Suppressor macrophage treated with lipopolysaccharide for 1 hour (primary cell): ENCODE results near the gene AQP5.
"Not testable (repeated sequence)": the region's sequence is repeated elsewhere in the genome, so short reads cannot be mapped to it uniquely, and the experiment has no call there.

Source experiments
- DNase-seq, 3 donors: peaks; one replicate each; pipeline ENCODE4 v3.0.0-alpha.2; 2020 to 2022

AQP5 gene

DNA sequence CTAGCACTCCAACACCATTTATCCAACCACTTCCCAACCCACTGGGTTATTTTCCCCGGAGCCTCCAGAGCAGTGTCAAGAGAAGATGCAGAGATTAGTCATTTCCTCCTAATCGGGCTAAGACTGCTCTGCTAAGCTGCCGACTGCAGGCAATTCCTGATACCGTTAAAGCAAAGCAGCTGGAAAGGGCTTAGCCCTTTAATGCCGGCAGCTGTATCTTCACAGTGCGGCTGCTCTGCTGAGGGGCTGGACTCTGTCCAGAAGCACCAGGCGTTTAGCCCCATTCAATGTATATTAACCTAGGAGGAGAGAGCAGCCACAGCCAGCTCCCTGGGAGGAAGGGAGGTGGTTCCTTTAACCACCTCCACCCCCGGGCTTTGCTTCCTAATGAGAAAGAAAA, 22.2 kb downstream of the AQP5 start:
- DNase-seq = peak; percentile 76 to 81 (median 81)

DNA sequence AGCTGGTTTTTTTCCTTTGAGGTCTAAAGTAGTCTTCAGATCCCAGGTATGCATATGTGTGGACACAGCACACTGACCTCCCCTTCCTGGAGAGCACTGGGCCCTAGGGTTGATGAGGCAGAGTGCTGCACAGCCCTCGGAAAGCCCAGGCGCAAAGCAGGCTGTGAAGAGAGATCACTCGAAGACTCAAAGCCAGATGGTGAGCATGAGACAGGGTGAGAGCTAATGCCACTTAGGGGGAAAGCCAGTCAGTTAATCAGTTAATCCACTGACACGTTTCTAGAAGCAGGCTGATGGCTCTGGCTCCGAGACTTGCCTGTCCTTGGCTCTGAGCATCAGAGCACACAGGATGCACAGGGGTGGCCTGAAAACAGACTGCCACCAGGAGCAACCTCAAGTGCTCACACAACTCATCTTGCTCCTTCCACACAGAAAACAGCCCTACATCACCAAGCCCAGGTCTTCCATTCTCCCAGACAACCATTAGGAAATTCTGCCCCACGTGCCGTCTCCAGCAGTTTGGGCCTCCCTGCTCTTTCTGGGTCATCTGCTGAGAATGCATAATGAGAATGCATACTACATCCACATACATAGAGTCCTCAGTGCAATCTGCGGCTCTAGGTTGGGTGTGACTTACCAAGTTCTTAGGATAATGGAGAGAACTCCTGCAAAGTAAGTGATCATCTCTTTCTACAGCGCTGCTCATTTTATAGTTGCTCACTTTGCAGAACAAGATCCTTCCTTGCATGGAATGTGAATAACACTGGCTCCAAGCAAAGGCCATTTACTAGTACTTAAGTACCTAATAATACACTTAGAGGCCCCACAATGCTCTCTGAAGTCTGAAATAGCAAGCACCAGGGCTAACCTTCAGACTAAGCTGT, 23.0 kb downstream of the AQP5 start:
- DNase-seq = peak in 1 of 3 donors; percentile 36

DNA sequence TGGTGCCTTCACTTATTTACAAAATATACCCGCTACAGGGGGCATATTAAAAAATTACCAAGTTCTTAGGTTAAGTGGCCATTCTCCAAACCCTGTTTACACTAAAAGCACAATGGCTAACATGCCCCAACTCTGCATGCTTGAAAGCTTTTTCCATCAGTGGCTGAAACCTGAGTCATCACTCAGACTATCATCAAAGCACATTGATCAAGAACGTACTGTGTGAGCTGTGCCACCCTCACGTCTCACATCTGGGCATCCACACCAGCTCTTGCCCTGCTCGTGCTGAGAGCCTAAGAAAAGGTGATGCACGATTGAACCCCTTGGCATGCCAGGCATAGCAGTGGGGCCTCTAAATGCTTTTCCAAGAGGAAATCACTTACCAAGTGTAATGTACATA, 24.3 kb downstream of the AQP5 start:
- DNase-seq = no peak

DNA sequence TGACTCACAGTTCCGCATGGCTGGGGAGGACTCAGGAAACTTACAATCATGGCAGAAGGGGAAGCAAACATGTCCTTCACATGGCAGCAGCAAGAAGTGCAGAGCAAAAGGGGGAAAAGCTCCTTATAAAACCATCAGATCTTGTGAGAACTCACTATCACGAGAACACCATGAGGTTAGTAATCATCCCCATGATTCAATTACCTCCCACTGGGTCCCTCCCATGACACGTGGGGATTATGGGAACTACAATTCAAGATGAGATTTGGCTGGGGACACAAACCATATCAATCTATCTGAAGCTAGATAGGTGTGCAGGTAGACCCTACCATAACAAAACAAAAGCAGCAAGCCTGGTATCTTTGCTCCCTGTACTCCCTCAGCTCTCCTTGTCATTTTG, 24.8 kb downstream of the AQP5 start:
- DNase-seq = peak; percentile 41 to 54 (median 43)

DNA sequence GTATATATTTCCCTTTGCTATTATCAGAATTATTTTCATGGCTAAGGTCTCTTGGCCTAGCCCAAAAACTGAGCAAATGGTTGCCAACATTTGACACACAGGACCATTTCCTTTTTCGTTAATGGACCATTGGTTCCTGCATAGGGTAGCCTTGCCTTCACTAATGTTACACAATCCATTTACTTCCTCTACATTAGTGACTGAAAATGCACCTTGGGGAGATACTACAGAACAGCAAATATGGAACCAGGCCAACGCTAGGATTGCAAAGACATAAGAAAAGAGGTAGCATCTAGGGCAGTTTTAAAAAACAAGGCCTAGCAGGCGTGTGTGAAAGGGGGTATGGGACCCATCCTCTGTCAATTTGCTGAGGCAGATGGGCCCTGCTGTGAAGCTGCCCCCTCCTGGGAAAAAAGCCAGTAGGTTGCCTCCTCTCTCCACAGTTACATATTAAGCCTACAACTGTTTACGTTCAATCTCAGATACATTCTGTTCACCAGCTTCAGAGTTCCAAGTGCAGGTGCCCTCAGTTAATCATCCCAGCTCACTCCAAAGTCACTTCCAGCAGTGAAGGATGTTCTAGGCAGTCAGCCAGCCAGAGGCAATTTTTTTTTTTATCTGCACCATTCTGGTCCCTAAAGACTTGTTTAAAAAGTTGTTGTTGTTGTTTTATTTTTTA, 26.1 kb downstream of the AQP5 start:
- DNase-seq = peak; percentile 35 to 47 (median 37)

DNA sequence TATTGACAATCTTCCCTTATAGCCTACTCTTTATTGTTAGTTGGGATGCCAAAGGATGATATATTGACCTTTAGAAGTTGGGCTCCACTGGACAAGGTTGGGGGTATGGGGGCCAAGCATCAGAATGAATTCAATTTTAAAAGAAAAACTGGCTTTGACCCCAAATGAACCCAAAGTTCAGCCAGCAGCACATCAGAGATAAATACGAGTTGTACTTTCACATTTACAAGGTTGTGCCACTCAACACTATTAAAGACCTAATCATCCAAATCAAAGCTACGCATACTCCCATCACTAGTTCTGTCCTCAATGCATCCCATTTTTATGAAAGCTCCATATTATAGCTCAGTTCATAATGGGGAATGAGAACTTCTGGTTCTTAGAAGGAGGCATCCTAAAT, 27.7 kb downstream of the AQP5 start:
- DNase-seq = not testable (repeated sequence)

DNA sequence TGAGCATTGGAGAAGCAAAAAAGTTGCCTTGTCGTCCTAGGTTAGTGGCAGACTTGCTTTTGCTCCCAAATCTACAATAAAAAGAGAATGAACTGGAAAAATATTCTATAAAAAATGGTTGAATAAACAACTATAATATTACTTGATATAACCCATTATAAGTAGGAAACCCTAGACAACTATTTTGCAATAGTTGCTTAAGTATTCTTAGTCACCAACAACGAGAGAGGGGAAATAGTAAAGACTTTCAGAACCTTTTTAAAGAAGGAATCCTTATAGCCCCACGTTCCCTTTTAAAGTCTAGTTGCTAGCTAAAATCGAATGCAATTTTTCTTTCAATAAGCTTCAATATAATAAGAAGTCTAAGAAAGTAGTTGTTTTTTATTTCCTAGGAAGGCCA, 28.6 kb downstream of the AQP5 start:
- peak; percentile 52 to 90 (median 88) for DNase-seq

DNA sequence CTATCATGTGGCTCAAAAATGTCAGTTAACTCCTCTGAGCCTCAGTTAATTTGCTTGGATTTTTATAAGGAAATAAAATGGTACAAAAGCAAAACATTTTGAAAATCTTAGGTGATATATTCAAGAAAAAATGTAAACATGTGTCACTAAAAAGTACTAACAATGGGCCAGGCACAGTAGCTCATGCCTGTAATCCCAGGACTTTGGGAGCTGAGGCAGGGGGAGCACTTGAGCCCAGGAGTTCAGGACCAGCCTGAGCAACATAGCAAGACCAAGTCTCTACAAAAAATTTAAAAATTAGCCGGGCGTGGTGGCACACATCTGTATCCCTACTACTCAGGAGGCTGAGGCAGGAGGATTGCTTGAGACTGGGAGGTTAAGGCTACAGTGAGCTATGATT, 36.8 kb downstream of the AQP5 start:
- no peak for DNase-seq

DNA sequence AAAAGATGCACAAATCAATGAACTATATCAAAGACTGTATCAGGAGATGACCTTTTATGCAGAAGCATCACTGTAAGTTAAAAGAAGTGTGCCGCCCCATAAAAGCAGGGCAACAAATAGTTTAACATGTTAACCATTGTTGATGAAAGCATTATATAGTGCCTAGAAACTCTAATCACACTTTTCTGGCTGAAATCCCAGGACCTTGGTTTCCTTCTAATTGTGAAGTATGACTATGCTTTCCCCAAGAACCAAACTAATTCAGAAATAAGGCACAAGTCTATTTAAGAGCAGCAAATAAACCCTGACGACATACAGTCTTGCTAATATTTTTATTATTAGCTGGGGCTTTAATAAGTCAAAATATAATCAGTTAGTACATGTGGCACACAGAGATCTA, 41.9 kb downstream of the AQP5 start:
- no peak for DNase-seq

DNA sequence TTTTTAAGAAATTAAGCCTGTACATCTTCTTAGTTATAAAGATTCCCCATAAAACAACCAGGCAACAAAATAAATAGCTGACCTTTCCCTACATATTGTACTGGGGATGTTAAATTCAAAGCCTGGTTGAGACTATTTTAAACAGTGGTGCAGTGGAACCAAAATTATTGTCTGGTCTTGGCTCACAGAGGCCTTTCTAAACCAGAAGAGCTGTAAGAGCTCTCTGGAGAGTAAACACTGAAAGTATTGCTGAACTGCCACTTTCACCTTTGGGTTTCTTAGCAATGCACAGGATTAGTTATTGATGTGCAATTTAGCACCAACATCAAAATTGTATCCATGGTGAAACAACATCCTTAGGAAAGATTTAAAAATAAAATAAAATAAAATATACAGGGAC, 43.0 kb downstream of the AQP5 start:
- DNase-seq = no peak

DNA sequence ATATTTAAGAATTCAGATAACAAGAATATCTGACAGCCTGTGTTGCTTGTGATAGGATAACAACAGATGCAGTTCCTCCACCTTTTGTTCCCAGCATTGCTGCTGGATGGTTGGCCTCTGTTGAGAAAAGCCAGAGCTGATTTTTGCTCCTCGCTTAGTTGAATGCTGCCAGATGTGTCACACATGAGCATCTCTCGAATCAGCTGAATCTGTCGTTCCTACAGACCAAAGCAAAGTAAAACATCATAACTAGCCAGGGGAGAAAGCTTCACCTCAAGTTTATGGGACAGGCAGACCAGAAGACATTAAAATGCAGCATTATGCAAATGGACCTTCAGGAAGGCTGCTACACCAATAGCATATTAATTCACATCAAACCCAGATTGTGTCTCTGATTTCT, 43.5 kb downstream of the AQP5 start:
- no peak for DNase-seq

DNA sequence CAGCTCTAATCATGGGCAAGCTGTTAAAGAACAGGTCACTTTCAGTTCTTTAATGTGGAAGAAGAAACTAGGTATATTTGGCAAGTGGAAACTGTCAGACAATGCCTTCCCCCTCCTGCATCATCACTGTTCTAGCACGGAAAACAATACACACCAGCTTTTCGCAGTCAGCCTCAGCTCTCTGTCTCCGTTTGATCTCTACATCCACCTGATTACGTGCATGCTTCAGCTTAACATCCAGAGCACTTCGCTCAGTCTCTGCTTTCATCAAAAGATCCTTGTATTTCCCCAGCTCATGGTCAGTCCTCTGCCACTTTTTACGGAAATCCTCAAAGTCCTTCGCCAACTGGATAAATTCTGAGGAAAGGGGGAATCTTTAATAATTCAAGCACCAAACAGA, 44.6 kb downstream of the AQP5 start:
- DNase-seq = no peak

DNA sequence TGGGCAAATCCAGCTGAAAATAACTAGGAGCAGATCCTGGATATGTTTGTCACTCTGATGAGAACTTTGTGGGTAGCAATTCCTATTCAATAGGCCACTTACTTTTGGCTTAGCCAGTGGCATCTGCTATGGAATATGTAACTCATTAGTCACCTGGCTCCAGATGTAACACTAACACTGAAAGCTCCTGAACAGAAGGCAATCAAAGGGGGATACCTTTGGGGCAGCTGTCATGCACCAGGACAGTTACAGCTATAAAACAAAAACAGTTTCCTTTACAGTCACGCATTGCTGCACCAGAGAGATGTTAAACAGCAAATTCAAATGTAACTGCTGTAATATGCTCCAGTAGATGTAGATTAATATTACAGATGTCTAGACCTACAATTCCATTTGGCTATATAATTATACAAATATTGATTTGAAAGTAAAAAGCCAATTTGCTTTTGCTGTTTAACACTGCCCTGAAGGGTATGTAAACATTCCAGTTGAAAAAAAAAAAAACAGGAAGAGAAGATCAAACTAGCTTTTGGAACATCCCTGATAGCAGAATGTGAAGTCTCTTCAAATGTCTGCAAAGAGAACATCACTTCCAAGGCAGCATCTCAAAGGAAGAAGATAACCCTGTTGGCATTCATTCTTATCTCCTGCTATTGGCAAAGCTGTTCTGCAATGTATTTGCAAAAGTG, 45.2 kb downstream of the AQP5 start:
- DNase-seq = no peak

DNA sequence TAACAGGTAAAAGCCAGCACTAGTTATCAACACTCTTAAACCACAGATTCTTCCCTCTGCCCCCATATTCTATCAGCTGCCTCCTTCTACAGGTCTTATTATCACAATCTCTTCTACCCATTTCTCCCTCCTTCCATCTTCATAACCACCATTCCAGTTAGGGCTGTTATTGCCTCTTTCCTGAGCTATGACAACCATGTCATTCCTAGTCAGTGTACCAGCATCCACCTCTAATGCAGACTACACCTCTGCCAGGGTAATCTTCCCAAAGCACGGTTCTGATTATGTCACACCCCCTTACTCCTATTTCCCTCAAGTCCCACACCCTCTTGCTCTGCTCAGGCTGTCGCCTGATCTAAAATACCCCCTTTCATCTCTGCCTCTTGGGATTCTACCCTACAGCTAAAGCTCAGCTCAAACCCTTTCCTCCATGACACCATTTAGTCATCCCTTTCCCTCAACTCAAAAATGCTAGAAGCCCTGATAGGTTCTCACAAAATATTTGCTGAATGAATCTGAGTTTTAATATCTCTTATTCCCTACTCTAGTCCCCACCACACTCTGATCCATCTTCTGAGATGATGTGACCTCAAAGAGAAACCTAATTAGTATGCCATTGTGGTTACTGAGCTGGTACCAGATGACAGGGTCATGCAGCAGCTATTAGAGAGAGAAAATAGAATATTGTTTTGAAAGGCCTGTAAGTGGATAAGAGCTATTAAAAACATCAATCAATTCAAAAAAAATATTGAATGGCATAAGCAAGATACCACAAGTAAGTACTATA, 51.9 kb downstream of the AQP5 start:
- no peak for DNase-seq

DNA sequence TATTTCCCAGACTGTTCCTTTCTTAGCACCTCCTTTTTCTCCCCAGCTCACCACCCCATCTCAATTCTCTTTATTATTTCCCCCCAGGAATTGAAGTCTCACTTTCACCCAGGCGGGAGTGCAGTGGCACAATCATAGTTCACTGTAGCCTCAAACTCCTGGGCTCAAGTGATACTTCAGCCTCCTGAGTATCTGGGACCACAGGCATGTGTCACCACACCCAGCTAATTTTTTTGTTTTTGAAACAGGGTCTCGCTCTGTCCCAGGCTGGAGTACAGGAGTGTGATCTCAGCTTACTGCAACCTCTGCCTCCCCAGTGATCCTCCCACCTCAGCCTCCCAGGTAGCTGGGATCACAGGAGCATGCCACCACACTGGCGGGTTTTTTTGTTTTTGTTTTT, 52.7 kb downstream of the AQP5 start:
- no peak for DNase-seq
